Common myeloid progenitor, CD34-positive (primary cell): ENCODE measurements around the gene DTNB.

ENCODE experiments used
- CTCF ChIA-PET: fragments of 350-600 bp; sonication (Branson Sonifier 250); formaldehyde crosslinking; loops from one replicate; lab custom pipeline; 2021; ENCODE audit warnings: antibody characterized with exemption; lab: Charles Lee
- POLR2A ChIA-PET: fragments of 350-600 bp; sonication (Branson Sonifier 250); formaldehyde crosslinking; loops from one replicate; lab custom pipeline; 2021; ENCODE audit warnings: antibody characterized with exemption; lab: Charles Lee
- DNase-seq, 3 donors: peaks; one replicate each; pipeline versions ENCODE4 v3.0.0 to v3.0.0-alpha.2; 2013
- H3K27ac ChIP-seq, 2 experiments: 1 replicate in 1 of 2; 2 replicates in 1 of 2; pipeline ENCODE4 v1.7.0; 2013; ENCODE audit warnings: inconsistent platforms in 2 of 2, low read length in 2 of 2, mild to moderate bottlenecking in 2 of 2, low read depth in 1 of 2, moderate library complexity in 1 of 2; ENCODE audit not compliant: severe bottlenecking in 2 of 2, insufficient read depth in 1 of 2, poor library complexity in 1 of 2
- H3K27me3 ChIP-seq, 5 experiments: replicated peaks in 2 of 5; 1 replicate in 3 of 5; 2 replicates in 2 of 5; pipeline versions ENCODE4 v1.6.1 to v1.7.0; 2013; ENCODE audit warnings: low read length in 4 of 5, mild to moderate bottlenecking in 2 of 5, moderate library complexity in 2 of 5, inconsistent platforms in 1 of 5; ENCODE audit not compliant: insufficient read depth in 5 of 5, control insufficient read depth in 4 of 5
- H3K36me3 ChIP-seq, 4 experiments: 1 replicate in 2 of 4; 2 replicates in 2 of 4; pipeline versions ENCODE4 v1.6.1 to v1.7.0; 2013; ENCODE audit warnings: low read length in 3 of 4, control low read depth in 1 of 4, mild to moderate bottlenecking in 1 of 4; ENCODE audit not compliant: control insufficient read depth in 4 of 4, insufficient read depth in 4 of 4
- H3K4me1 ChIP-seq, 4 experiments: 1 replicate in 3 of 4; 2 replicates in 1 of 4; pipeline versions ENCODE4 v1.6.1 to v1.7.1; 2013; ENCODE audit warnings: low read length in 3 of 4, mild to moderate bottlenecking in 3 of 4, control low read depth in 1 of 4, inconsistent platforms in 1 of 4, moderate library complexity in 1 of 4; ENCODE audit not compliant: control insufficient read depth in 4 of 4, insufficient read depth in 4 of 4; ENCODE audit errors: control extremely low read depth in 1 of 4
- H3K4me3 ChIP-seq, 7 experiments: 1 replicate in 4 of 7; 2 replicates in 3 of 7; pipeline versions ENCODE4 v1.5.1 to v1.7.0; 2013; ENCODE audit warnings: mild to moderate bottlenecking in 7 of 7, low read length in 6 of 7, moderate library complexity in 6 of 7, inconsistent platforms in 2 of 7, low read depth in 2 of 7, control low read depth in 1 of 7; ENCODE audit not compliant: insufficient read depth in 4 of 7, control insufficient read depth in 1 of 7; ENCODE audit errors: extremely low read depth in 1 of 7
- H3K9me3 ChIP-seq, 5 experiments: 1 replicate in 4 of 5; 2 replicates in 1 of 5; pipeline versions ENCODE4 v1.6.1 to v1.7.1; 2013; ENCODE audit warnings: low read length in 4 of 5, mild to moderate bottlenecking in 2 of 5, inconsistent platforms in 1 of 5, low read depth in 1 of 5, moderate library complexity in 1 of 5; ENCODE audit not compliant: control insufficient read depth in 4 of 5, insufficient read depth in 2 of 5; ENCODE audit errors: control extremely low read depth in 1 of 5
- WGBS: methylation state at CpG from one replicate; pipeline ENCODE4 v1.1.5; 2013; ENCODE audit not compliant: insufficient coverage; 5-methylcytosine and 5-hydroxymethylcytosine counted together

The DTNB gene

GRCh38 chr2:25397777-25398176, 275.6 kb downstream of the DTNB start:
- WGBS = 96% methylated on average over 3 of the region's 4 CpGs
- Histone ChIP-seq H3K9me3 (no peaks in the 10 kb centered on the region), H3K27me3 (no peaks in the 10 kb centered on the region), H3K4me1 (peaks cover 0 to 8% (median 6%) of the 10 kb centered on the region in 4 experiments), H3K36me3 (no peaks in the 10 kb centered on the region), H3K27ac (no peak overlapping the region), H3K4me3 (no peak overlapping the region)
- ChIA-PET CTCF (no interaction called here), POLR2A (no interaction called here)
- no peak for DNase-seq

GRCh38 chr2:25389161-25389560, 284.2 kb downstream of the DTNB start:
- Histone ChIP-seq H3K27me3 (no peaks in the 10 kb centered on the region), H3K9me3 (no peaks in the 10 kb centered on the region), H3K4me1 (no peaks in the 10 kb centered on the region), H3K27ac (no peak overlapping the region), H3K4me3 (no peak overlapping the region), H3K36me3 (peaks cover 0 to 14% (median 8%) of the 10 kb centered on the region in 4 experiments)
- WGBS = 100% methylated on average over 9 of the region's 9 CpGs
- ChIA-PET CTCF (interaction anchor here (1.4 kb wide), 1 partner anchor 13 kb away, joined by 5 read pairs; no protein-coding TSS in a partner anchor), POLR2A (no interaction called here)
- no peak for DNase-seq

GRCh38 chr2:25388491-25388890, 284.9 kb downstream of the DTNB start:
- ChIA-PET CTCF (interaction anchor here (1.4 kb wide), 1 partner anchor 13 kb away, joined by 5 read pairs; no protein-coding TSS in a partner anchor), POLR2A (interaction anchor here (0.6 to 1.0 kb wide), 2 partner anchors 54 to 68 kb away, joined by 3 to 4 read pairs; no protein-coding TSS in a partner anchor)
- WGBS = 100% methylated on average over 1 of the region's 6 CpGs
- Histone ChIP-seq H3K4me3 (no peak overlapping the region), H3K36me3 (peaks cover 0 to 14% (median 8%) of the 10 kb centered on the region in 4 experiments), H3K27ac (no peak overlapping the region), H3K9me3 (no peaks in the 10 kb centered on the region), H3K4me1 (no peaks in the 10 kb centered on the region), H3K27me3 (no peaks in the 10 kb centered on the region)
- no peak for DNase-seq

GRCh38 chr2:25387876-25388449, 285.4 kb downstream of the DTNB start:
- CTCF ChIA-PET = no interaction called here
- H3K4me3 ChIP-seq = no peak overlapping the region
- 94% methylated on average over 17 of the region's 17 CpGs for WGBS
- POLR2A ChIA-PET = interaction anchor here (0.6 to 1.0 kb wide), 2 partner anchors 54 to 69 kb away, joined by 3 to 4 read pairs; no protein-coding TSS in a partner anchor
- peaks cover 0 to 14% (median 8%) of the 10 kb centered on the region in 4 experiments for H3K36me3 ChIP-seq
- no peak for DNase-seq
- no peak overlapping the region for H3K27ac ChIP-seq
- no peaks in the 10 kb centered on the region for H3K9me3 ChIP-seq
- no peaks in the 10 kb centered on the region for H3K27me3 ChIP-seq
- H3K4me1 ChIP-seq = no peaks in the 10 kb centered on the region

GRCh38 chr2:25386971-25387875, 286.2 kb downstream of the DTNB start:
- ChIA-PET CTCF (interaction anchor here (1.1 to 1.9 kb wide), 2 partner anchors 132 to 179 kb away, joined by 3 to 7 read pairs; no protein-coding TSS in a partner anchor), POLR2A (interaction anchor here (0.5 kb wide), 1 partner anchor 791 kb away, joined by 3 read pairs; no protein-coding TSS in a partner anchor)
- 98% methylated on average over 14 of the region's 19 CpGs for WGBS
- H3K9me3 ChIP-seq = no peaks in the 10 kb centered on the region
- peaks cover 0 to 14% (median 8%) of the 10 kb centered on the region in 4 experiments for H3K36me3 ChIP-seq
- H3K27ac ChIP-seq = no peak overlapping the region
- H3K4me1 ChIP-seq = no peaks in the 10 kb centered on the region
- no peaks in the 10 kb centered on the region for H3K27me3 ChIP-seq
- DNase-seq = no peak
- H3K4me3 ChIP-seq = no peak overlapping the region

- ChIA-PET CTCF (interaction anchor here (1.0 to 1.9 kb wide), 3 partner anchors 10 to 181 kb away, joined by 3 to 7 read pairs (median 4); no protein-coding TSS in a partner anchor), POLR2A (no interaction called here)
- WGBS = 99% methylated on average over 7 of the region's 8 CpGs
Observed at GRCh38 chr2:25385910-25386309, 287.5 kb downstream of the DTNB start.

More at GRCh38 chr2:25385910-25386309, 287.5 kb downstream of the DTNB start:
- no peak for DNase-seq
- Histone ChIP-seq H3K36me3 (peaks cover 0 to 14% (median 8%) of the 10 kb centered on the region in 4 experiments), H3K4me1 (no peaks in the 10 kb centered on the region), H3K4me3 (no peak overlapping the region), H3K27me3 (no peaks in the 10 kb centered on the region), H3K27ac (no peak overlapping the region), H3K9me3 (no peaks in the 10 kb centered on the region)
